Measurements from ENCODE around the gene RIN3. TPM values are rescaled to one million over a fixed set of nuclear protein-coding genes. Genes with fewer than 3 reads are reported as not detected.

RIN3 gene
- total and polyA plus RNA-seq, 8 donors = 13.8 to 54.8 (median 18.0) TPM

DNA sequence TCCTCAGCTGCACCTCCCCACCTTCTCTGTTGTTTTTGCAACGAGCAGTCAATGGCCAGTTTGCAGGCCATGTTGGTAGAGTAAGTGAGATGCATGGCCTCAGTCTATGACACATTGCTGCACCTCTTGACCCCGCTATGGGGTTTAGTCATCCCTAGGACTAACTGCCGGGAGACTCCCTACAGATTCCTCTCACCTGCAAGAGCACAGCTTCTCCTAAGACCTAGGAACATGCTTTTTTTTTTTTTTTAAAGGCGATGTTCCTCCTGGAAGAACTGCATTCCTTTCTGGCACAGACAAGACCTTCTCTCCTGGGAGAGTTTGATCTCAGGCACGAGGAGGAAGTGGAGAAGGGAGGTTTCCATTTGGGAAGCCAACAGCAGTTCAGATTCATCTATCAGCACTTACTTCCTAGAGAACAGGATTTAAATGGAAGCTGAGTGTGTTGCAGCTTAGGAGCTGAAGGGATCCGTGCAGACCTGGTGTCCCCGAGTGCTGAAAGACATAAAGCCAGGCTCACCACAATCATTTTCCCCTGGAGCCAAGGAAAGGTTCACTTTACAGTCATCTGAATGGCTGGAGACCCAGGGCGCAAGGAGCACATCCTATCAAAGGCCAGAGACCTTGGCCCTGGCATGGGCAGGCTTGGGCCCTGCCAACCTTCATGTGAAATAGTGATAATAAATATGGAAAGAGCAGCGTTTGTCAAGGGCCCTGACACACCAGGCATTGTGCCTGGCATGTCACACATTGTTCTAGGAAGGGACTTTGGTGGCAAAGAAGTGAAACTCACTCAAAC lies 130.8 kb downstream of the RIN3 start:
- H3K27me3 ChIP-seq = no peaks in the 10 kb centered on the region
- peaks cover 0 to 4% of the 10 kb centered on the region in 2 donors for H3K9me3 ChIP-seq
- H3K36me3 ChIP-seq = peaks cover 0 to 47% of the 10 kb centered on the region in 2 donors
- peak in 1 of 4 donors; percentile 29 for DNase-seq
- no peak overlapping the region for H3K4me3 ChIP-seq
- H3K4me1 ChIP-seq = peaks cover 12 to 52% of the 10 kb centered on the region in 2 donors
- intact Hi-C loops (cut with DNase I) = no loop called here
- TF ChIP-seq, protein P1, sequence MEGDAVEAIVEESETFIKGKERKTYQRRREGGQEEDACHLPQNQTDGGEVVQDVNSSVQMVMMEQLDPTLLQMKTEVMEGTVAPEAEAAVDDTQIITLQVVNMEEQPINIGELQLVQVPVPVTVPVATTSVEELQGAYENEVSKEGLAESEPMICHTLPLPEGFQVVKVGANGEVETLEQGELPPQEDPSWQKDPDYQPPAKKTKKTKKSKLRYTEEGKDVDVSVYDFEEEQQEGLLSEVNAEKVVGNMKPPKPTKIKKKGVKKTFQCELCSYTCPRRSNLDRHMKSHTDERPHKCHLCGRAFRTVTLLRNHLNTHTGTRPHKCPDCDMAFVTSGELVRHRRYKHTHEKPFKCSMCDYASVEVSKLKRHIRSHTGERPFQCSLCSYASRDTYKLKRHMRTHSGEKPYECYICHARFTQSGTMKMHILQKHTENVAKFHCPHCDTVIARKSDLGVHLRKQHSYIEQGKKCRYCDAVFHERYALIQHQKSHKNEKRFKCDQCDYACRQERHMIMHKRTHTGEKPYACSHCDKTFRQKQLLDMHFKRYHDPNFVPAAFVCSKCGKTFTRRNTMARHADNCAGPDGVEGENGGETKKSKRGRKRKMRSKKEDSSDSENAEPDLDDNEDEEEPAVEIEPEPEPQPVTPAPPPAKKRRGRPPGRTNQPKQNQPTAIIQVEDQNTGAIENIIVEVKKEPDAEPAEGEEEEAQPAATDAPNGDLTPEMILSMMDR (IDR thresholded peaks at IDR 0.05) = no peak
- no peak overlapping the region for H3K27ac ChIP-seq
- peak; percentile 27 for ATAC-seq

DNA sequence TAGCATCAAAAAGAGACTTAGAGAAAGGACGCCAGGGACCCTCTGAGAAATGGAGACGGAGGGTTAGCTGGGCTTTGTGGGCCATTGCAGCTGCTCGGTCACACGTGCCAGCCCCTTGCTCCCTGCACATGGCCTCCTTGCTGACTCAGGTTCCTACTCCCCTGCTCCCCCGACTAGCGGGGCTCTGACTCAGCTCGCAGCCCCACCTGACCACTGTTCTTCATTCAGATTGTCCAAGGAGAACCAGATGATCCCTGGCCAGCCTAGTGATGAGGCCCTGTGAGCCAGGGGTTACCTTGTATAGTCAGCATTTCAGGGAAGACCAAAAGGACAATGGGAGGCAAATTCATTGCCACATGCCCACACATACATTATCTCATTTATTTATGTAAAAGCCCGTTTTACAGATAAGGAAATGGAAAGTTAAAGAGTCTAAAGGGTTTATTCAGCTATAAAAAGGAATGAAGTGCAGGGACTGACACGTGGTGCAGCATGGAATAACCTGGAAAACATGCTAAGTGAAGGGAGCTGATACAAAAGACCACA lies 131.5 kb downstream of the RIN3 start:
- TF ChIP-seq, protein P1 (IDR thresholded peaks at IDR 0.05) = no peak
- ATAC-seq = no peak
- DNase-seq = no peak
- H3K36me3 ChIP-seq = peaks cover 0 to 49% of the 10 kb centered on the region in 2 donors
- H3K4me1 ChIP-seq = peaks cover 16 to 59% of the 10 kb centered on the region in 2 donors
- H3K4me3 ChIP-seq = no peak overlapping the region
- H3K9me3 ChIP-seq = peaks cover 0 to 4% of the 10 kb centered on the region in 2 donors
- H3K27ac ChIP-seq = peak overlapping the region; percentile 64 to 87
- intact Hi-C loops (cut with DNase I) = no loop called here
- no peaks in the 10 kb centered on the region for H3K27me3 ChIP-seq

DNA sequence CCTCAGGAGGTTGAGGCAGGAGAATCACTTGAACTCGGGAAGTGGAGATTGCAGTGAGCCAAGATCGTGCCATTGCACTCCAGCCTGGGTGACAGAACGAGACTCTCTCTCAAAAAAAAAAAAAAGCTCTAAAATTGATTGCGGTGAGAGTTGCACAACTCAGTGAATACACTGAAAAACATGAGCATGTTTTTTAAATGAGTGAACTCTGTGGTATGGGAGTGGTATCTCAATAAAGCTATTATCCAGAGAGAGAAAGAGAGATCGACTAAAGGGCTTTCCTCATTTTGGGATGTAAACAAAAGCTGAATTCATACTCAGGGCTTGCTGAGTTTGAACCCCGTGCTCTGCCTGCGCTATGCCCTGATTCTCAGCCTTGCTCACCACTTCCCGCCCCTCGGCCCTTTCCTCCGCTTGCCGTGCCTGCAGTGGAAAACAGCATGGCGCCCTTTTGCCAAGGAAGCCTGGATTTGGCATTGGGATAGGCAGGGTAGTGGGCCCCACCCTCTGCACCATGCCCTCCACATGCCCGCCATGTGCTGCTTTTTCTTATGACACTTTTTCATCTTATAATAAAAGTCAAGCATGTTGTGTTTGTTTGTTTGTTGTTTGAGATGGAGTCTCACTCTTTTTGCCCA lies 132.4 kb downstream of the RIN3 start:
- peaks cover 23 to 68% of the 10 kb centered on the region in 2 donors for H3K4me1 ChIP-seq
- H3K9me3 ChIP-seq = peaks cover 0 to 4% of the 10 kb centered on the region in 2 donors
- H3K4me3 ChIP-seq = no peak overlapping the region
- peaks cover 0 to 46% of the 10 kb centered on the region in 2 donors for H3K36me3 ChIP-seq
- H3K27ac ChIP-seq = peak overlapping the region; percentile 64 to 87
- ATAC-seq (peak; percentile 9), DNase-seq (peak in 1 of 4 donors; percentile 32)
- TF ChIP-seq, protein P1 (IDR thresholded peaks at IDR 0.05) = no peak
- intact Hi-C loops (cut with DNase I) = no loop called here
- no peaks in the 10 kb centered on the region for H3K27me3 ChIP-seq

DNA sequence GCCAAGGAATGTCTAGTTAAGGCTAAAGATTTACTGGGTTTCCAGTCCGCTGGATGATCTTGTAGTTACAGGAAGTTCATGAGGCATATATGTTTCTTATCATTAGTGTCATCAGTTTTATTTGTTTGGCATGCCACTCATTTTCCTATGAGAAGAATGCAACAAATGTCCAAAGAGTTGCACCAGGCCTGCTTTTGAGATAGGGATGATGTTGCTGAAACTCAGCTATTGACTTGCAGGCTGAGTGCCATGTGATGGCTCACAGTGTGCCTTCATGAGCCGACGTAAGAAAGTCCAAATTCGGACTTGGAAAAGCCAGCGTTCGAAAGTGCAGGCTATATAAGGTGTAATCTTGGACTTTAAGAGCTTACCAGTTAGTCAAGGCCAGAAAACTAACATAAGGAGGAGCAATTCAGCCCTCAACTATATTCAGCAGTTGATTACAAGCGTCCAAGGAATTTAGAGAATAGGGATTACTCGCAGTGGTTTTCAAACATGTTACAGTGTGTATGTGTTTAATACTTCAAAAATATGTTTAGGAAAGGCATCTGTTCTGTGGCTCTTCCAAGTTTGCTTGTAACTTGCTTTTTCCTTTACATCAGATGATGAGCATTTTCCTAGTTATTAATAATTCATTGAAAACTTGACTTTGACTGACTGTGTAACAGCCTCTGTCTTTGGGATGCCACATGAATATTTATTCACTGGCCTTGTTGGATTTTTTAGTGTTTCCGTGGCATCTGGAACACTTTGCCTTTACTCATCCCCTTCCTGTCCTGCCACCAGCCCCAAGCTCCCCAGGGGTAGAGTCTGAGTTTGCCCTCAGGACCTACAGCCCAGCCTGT lies 133.6 kb downstream of the RIN3 start:
- Histone ChIP-seq H3K27me3 (no peaks in the 10 kb centered on the region), H3K4me3 (no peak overlapping the region), H3K36me3 (peaks cover 0 to 37% of the 10 kb centered on the region in 2 donors), H3K27ac (peak overlapping the region; percentile 76 to 87), H3K4me1 (peaks cover 23 to 77% of the 10 kb centered on the region in 2 donors), H3K9me3 (peaks cover 0 to 4% of the 10 kb centered on the region in 2 donors)
- ATAC-seq (no peak), DNase-seq (peak in 2 of 4 donors; percentile 72 to 74)
- TF ChIP-seq, protein P1 (IDR thresholded peaks at IDR 0.05) = no peak
- intact Hi-C loops (cut with DNase I) = no loop called here
